HCT116 (cell line): ENCODE measurements around the gene GNAI1. TPM values are rescaled to one million over a fixed set of nuclear protein-coding genes. Genes with fewer than 3 reads are reported as not detected.

ENCODE experiments used
- ATAC-seq: fragments of 200-7000 bp; cut with Tn5 transposase; 2 replicates; pipeline ENCODE4 v1.9.1; 2020; ENCODE audit warnings: mild to moderate bottlenecking, moderate library complexity
- Bru-seq: library from RNA; stranded (reverse); fragments of 400-500 nt; gene quantifications from one replicate; lab custom pipeline; 2021; lab: Mats Ljungman, UMichigan
- BruChase-seq, 2 experiments: library from RNA; stranded (reverse); fragments of 400-500 nt; gene quantifications; one replicate each; lab custom pipeline; 2021; lab: Mats Ljungman, UMichigan
- BruUV-seq: library from RNA; stranded (reverse); fragments of 400-500 nt; replicated peaks from 2 replicates; lab custom pipeline; 2021; lab: Mats Ljungman, UMichigan
- CTCF ChIA-PET: fragments of 300-600 bp; sonication (Branson Sonifier 250); formaldehyde crosslinking; loops from one replicate; lab custom pipeline; 2021; ENCODE audit warnings: antibody characterized with exemption; lab: Charles Lee
- POLR2A ChIA-PET: fragments of 300-600, 350-600 bp; sonication (Branson Sonifier 250); formaldehyde crosslinking; loops from one replicate; lab custom pipeline; 2021; ENCODE audit warnings: antibody characterized with exemption; lab: Charles Lee
- RAD21 ChIA-PET, 2 experiments: fragments of 300-600 bp; sonication (Branson Sonifier 250); formaldehyde crosslinking; loops; one replicate each; lab custom pipeline; 2023; ENCODE audit warnings: low total read pairs in 2 of 2; ENCODE audit not compliant: uncharacterized antibody in 2 of 2, unreplicated experiment in 2 of 2, low non-redundant PET in 1 of 2; lab: Charles Lee
- DNase-seq: peaks from one replicate; pipeline ENCODE4 v3.0.0-alpha.2; 2010; ENCODE audit warnings: low read depth, low spot score
- H2AFZ ChIP-seq: fragments of 200-600 bp; shearing (Covaris generic), sonication (generic); 2 replicates; pipeline ENCODE4 v1.6.1; 2017; ENCODE audit warnings: low read depth, mixed run types, mixed read lengths, antibody characterized with exemption, low read length; ENCODE audit not compliant: poor library complexity, severe bottlenecking
- H3K27ac ChIP-seq: 2 replicates; pipeline ENCODE4 v1.5.1; 2012; ENCODE audit warnings: low read depth, low read length
- H3K27me3 ChIP-seq: fragments of 200-600 bp; sonication (generic); 2 replicates; pipeline ENCODE4 v1.6.1; 2016; ENCODE audit warnings: mixed run types, low read length, mixed read lengths; ENCODE audit not compliant: insufficient read depth
- H3K36me3 ChIP-seq, 2 experiments: fragments of 200-500 bp in 1 of 2; fragments of 200-600 bp in 1 of 2; sonication (Bioruptor generic) in 1 of 2; sonication (generic) in 1 of 2; 2 replicates each; pipeline versions ENCODE4 v1.5.1 to v1.6.1; 2014 to 2016; ENCODE audit warnings: low read length in 2 of 2, inconsistent platforms in 1 of 2, mixed read lengths in 1 of 2, mixed run types in 1 of 2; ENCODE audit not compliant: insufficient read depth in 2 of 2, control insufficient read depth in 1 of 2
- H3K4me1 ChIP-seq, 2 experiments: fragments of 200-600 bp in 1 of 2; sonication (generic) in 1 of 2; 2 replicates each; pipeline versions ENCODE4 v1.5.1 to v1.6.1; 2012 to 2017; ENCODE audit warnings: low read length in 2 of 2, inconsistent platforms in 1 of 2, mild to moderate bottlenecking in 1 of 2, mixed read lengths in 1 of 2, mixed run types in 1 of 2, moderate library complexity in 1 of 2; ENCODE audit not compliant: insufficient read depth in 2 of 2, control insufficient read depth in 1 of 2
- H3K4me2 ChIP-seq: fragments of 200-600 bp; sonication (generic); 2 replicates; pipeline ENCODE4 v1.6.1; 2017; ENCODE audit warnings: mixed run types, low read length, mixed read lengths
- H3K4me3 ChIP-seq, 2 experiments: fragments of 200-600 bp in 1 of 2; sonication (generic) in 1 of 2; replicated peaks in 1 of 2; 2 replicates each; pipeline ENCODE4 v1.5.1; 2011 to 2016; ENCODE audit warnings: low read length in 2 of 2, control low read depth in 1 of 2, low read depth in 1 of 2, mild to moderate bottlenecking in 1 of 2, mixed read lengths in 1 of 2, mixed run types in 1 of 2
- H3K79me2 ChIP-seq: fragments of 200-600 bp; sonication (generic); 2 replicates; pipeline ENCODE4 v1.6.1; 2017; ENCODE audit warnings: mild to moderate bottlenecking, mixed run types, low read length, moderate library complexity, mixed read lengths; ENCODE audit not compliant: insufficient read depth
- H3K9ac ChIP-seq: fragments of 200-600 bp; sonication (generic); 2 replicates; pipeline ENCODE4 v1.6.1; 2016; ENCODE audit warnings: low read length, mixed read lengths
- H3K9me2 ChIP-seq: fragments of 200-600 bp; sonication (generic), shearing (Covaris generic); 2 replicates; pipeline ENCODE4 v1.6.1; 2017; ENCODE audit warnings: mixed run types, mild to moderate bottlenecking, moderate library complexity; ENCODE audit not compliant: insufficient read depth
- H3K9me3 ChIP-seq, 2 experiments: fragments of 200-500 bp in 1 of 2; fragments of 200-600 bp in 1 of 2; sonication (Bioruptor generic) in 1 of 2; sonication (generic) in 1 of 2; 2 replicates each; pipeline ENCODE4 v1.6.1; 2014 to 2017; ENCODE audit warnings: low read length in 2 of 2, mixed read lengths in 2 of 2, inconsistent platforms in 1 of 2, low read depth in 1 of 2, mild to moderate bottlenecking in 1 of 2, mixed run types in 1 of 2, moderate library complexity in 1 of 2; ENCODE audit not compliant: control insufficient read depth in 1 of 2, insufficient read depth in 1 of 2
- H4K20me1 ChIP-seq: fragments of 200-600 bp; sonication (generic), shearing (Covaris generic); 2 replicates; pipeline ENCODE4 v1.6.1; 2017; ENCODE audit warnings: mixed run types, mild to moderate bottlenecking, moderate library complexity; ENCODE audit not compliant: insufficient read depth
- ATF3 ChIP-seq: IDR thresholded peaks from 2 replicates; pipeline ENCODE4 v1.6.1; 2012
- CBX3 ChIP-seq: IDR thresholded peaks from 2 replicates; pipeline ENCODE4 v1.6.1; 2012; ENCODE audit warnings: low read depth
- EGR1 ChIP-seq: IDR thresholded peaks from 2 replicates; pipeline ENCODE4 v1.6.1; 2012; ENCODE audit warnings: low read depth
- ELF1 ChIP-seq: IDR thresholded peaks from 2 replicates; pipeline ENCODE4 v1.6.1; 2012; ENCODE audit warnings: low read depth, borderline replicate concordance
- EZH2phosphoT487 ChIP-seq: fragments of 200-600 bp; IDR thresholded peaks from 2 replicates; pipeline ENCODE4 v1.6.1; 2018; ENCODE audit warnings: antibody characterized with exemption, borderline replicate concordance
- FOSL1 ChIP-seq: IDR thresholded peaks from 2 replicates; pipeline ENCODE4 v1.6.1; 2012; ENCODE audit warnings: low read depth
- JUND ChIP-seq: IDR thresholded peaks from 2 replicates; pipeline ENCODE4 v1.6.1; 2012
- MAX ChIP-seq: IDR thresholded peaks from 2 replicates; pipeline ENCODE4 v1.6.1; 2012
- POLR2A ChIP-seq: IDR thresholded peaks from 2 replicates; pipeline ENCODE4 v1.7.0; 2011; ENCODE audit warnings: borderline replicate concordance; ENCODE audit not compliant: insufficient read depth, insufficient read length; ENCODE audit errors: extremely low read depth
- POLR2AphosphoS5 ChIP-seq: IDR thresholded peaks from 2 replicates; pipeline ENCODE4 v1.6.1; 2011; ENCODE audit warnings: mild to moderate bottlenecking, low read depth, low read length, moderate library complexity
- RAD21 ChIP-seq: IDR thresholded peaks from 2 replicates; pipeline ENCODE4 v1.6.1; 2012; ENCODE audit warnings: low read depth, mild to moderate bottlenecking
- REST ChIP-seq: IDR thresholded peaks from 2 replicates; pipeline ENCODE4 v1.6.1; 2012; ENCODE audit warnings: low read depth
- SIN3A ChIP-seq: IDR thresholded peaks from 2 replicates; pipeline ENCODE4 v1.6.1; 2012; ENCODE audit warnings: low read depth
- SP1 ChIP-seq: IDR thresholded peaks from 2 replicates; pipeline ENCODE4 v1.6.1; 2012; ENCODE audit warnings: low read depth
- TCF7L2 ChIP-seq: IDR thresholded peaks from 2 replicates; pipeline ENCODE4 v1.7.0; 2011; ENCODE audit warnings: borderline replicate concordance, inconsistent platforms; ENCODE audit not compliant: insufficient read depth, insufficient read length; ENCODE audit errors: extremely low read depth
- YY1 ChIP-seq: IDR thresholded peaks from 2 replicates; pipeline ENCODE4 v1.6.1; 2011; ENCODE audit warnings: low read length, low read depth, moderate library complexity, mild to moderate bottlenecking; ENCODE audit not compliant: insufficient replicate concordance; ENCODE audit errors: extremely low read depth
- ZBTB33 ChIP-seq: IDR thresholded peaks from 2 replicates; pipeline ENCODE4 v1.6.1; 2011; ENCODE audit warnings: mild to moderate bottlenecking, low read length, moderate library complexity; ENCODE audit not compliant: insufficient replicate concordance; ENCODE audit errors: extremely low read depth
- ZFX ChIP-seq: fragments of 450-650 bp; IDR thresholded peaks from 2 replicates; pipeline ENCODE4 v1.6.1; 2017
- ZNF274 ChIP-seq: fragments of 200-500 bp; sonication (Bioruptor generic); IDR thresholded peaks from 2 replicates; pipeline ENCODE4 v1.6.1; 2014; ENCODE audit warnings: mild to moderate bottlenecking, low read depth, low read length, inconsistent platforms
- intact Hi-C: fragments of 100-400 bp; cut with micrococcal nuclease; formaldehyde crosslinking; loops from 2 replicates; pipeline ENCODE4 v1.10.0; 2022
- long read RNA-seq: library from polyadenylated mRNA; unstranded; transcript quantifications from one replicate; pipeline ENCODE4 v2.0.0, GENCODE V29; 2021; ENCODE audit not compliant: unreplicated experiment
- polyA plus RNA-seq: library from polyadenylated mRNA; unstranded; fragments of >200 nt; gene quantifications from 2 replicates; pipeline ENCODE4 v1.2.1, GENCODE V29; 2012; ENCODE audit warnings: missing spikeins
- total RNA-seq: library from RNA; stranded (reverse); gene quantifications from one replicate; pipeline ENCODE4 v1.2.1, GENCODE V29; 2021; ENCODE audit not compliant: unreplicated experiment

GNAI1 gene
- 148 TPM for total RNA-seq
- polyA plus RNA-seq: 83.0 and 90.2 TPM in 2 replicates
- percentile 75 among the genes with signal in this experiment for Bru-seq, nascent RNA
- BruChase-seq, experiment 1, labeled RNA remaining after a 6-hour chase: percentile 54 among the genes with signal in this experiment
- percentile 59 among the genes with signal in this experiment for BruChase-seq, experiment 2, labeled RNA remaining after a 2-hour chase
- long read RNA-seq, full-length matches to known transcripts: 499 of 583 reads
- long read RNA-seq, partial matches to known transcripts: 22 of 583 reads
- long read RNA-seq, other reads (novel, unspliced or antisense): 62 of 583 reads

GRCh38 chr7:80134536-80135308 is at the start of gene GNAI1:
Gene GNAI1 (plus strand): TSS chr7:80134831. CDS start chr7:80135161, 330 bp downstream.
- Histone ChIP-seq H3K9ac (peak within 1 kb of the TSS; percentile 95), H3K27me3 (no peaks in the 10 kb centered on the region), H3K4me3 (peak within 1 kb of the TSS; percentile 76 to 95), H3K4me2 (peak within 1 kb of the TSS; percentile 82), H3K79me2 (peaks cover 51% of the 10 kb centered on the region), H2AFZ (peak within 1 kb of the TSS; percentile 50), H3K9me2 (no peaks in the 10 kb centered on the region), H4K20me1 (peaks cover 16% of the 10 kb centered on the region; the same call in 1 of the 2 replicates), H3K4me1 (peaks cover 42 to 54% of the 10 kb centered on the region in 2 experiments), H3K36me3 (no peaks in the 10 kb centered on the region), H3K27ac (peak within 1 kb of the TSS; percentile 98), H3K9me3 (no peaks in the 10 kb centered on the region)
- ATAC-seq: peak; percentile 84
- peak; percentile 60 for DNase-seq
- ChIA-PET POLR2A (interaction anchor here (0.8 to 1.6 kb wide), 3 partner anchors 9 to 142 kb away, joined by 3 to 6 read pairs (median 3); no protein-coding TSS in a partner anchor), CTCF (interaction anchor here (1.0 to 2.2 kb wide), 8 partner anchors 10 to 1336 kb away, joined by 3 to 15 read pairs (median 4); no protein-coding TSS in a partner anchor), RAD21 (interaction anchor here (0.6 to 1.0 kb wide), 6 partner anchors 28 to 258 kb away, joined by 3 to 7 read pairs (median 4); no protein-coding TSS in a partner anchor)
- intact Hi-C loops: loop anchor here (2.0 to 5.0 kb wide), 4 partner anchors 37 to 258 kb away; no protein-coding TSS in a partner anchor
- BruUV-seq: no TSS peak
- TF ChIP-seq RAD21 (peak; percentile 61), ZNF274 (no peak), EGR1 (no peak), ATF3 (no peak), SP1 (no peak; the same call in 1 of the 2 replicates), EZH2phosphoT487 (no peak), REST (no peak), FOSL1 (no peak), POLR2AphosphoS5 (peak; percentile 82), CBX3 (no peak; the same call in 1 of the 2 replicates), ELF1 (no peak), ZBTB33 (peak; percentile 17), YY1 (peak; percentile 48), TCF7L2 (no peak), MAX (peak; percentile 31; the same call in 1 of the 2 replicates), JUND (no peak), ZFX (peak; percentile 24; the same call in 1 of the 2 replicates), SIN3A (peak; percentile 20; the same call in 1 of the 2 replicates), POLR2A (peak; percentile 36)
